Spinal cord (tissue), 10 donors: ENCODE measurements around the gene MPST. TPM values are rescaled to one million over a fixed set of nuclear protein-coding genes. Genes with fewer than 3 reads are reported as not detected.

Source experiments
- DNase-seq, 6 donors: peaks; one replicate each; pipeline versions ENCODE4 v3.0.0 to v3.0.0-alpha.2; 2013 to 2015; ENCODE audit warnings: low spot score in 6 of 6, low read depth in 4 of 6
- H3K27ac ChIP-seq: one replicate; pipeline ENCODE4 v1.5.1; 2013; ENCODE audit warnings: low read depth, low read length, control low read depth
- H3K27me3 ChIP-seq: one replicate; pipeline ENCODE4 v1.6.1; 2013; ENCODE audit warnings: low read length; ENCODE audit not compliant: control insufficient read depth, insufficient read depth
- H3K36me3 ChIP-seq: one replicate; pipeline ENCODE4 v1.6.1; 2013; ENCODE audit warnings: low read length; ENCODE audit not compliant: control insufficient read depth, insufficient read depth
- H3K4me1 ChIP-seq: one replicate; pipeline ENCODE4 v1.6.1; 2013; ENCODE audit warnings: low read length; ENCODE audit not compliant: control insufficient read depth, insufficient read depth
- H3K4me3 ChIP-seq: one replicate; pipeline ENCODE4 v1.5.1; 2013; ENCODE audit warnings: low read depth, low read length, control low read depth
- H3K9me3 ChIP-seq: one replicate; pipeline ENCODE4 v1.6.1; 2013; ENCODE audit warnings: low read length; ENCODE audit not compliant: control insufficient read depth, insufficient read depth
- WGBS: methylation state at CpG from one replicate; pipeline ENCODE4 v1.1.5; 2013; ENCODE audit warnings: missing lambda C conversion rate; ENCODE audit not compliant: insufficient coverage; 5-methylcytosine and 5-hydroxymethylcytosine counted together
- long read RNA-seq, 4 donors: transcript quantifications; one replicate each; lab custom pipeline, GENCODE V29; 2026
- polyA plus RNA-seq, 2 donors: library from polyadenylated mRNA; unstranded; fragments of 120-200 nt; gene quantifications; one replicate each; pipeline ENCODE4 v1.2.1, GENCODE V29; 2013; ENCODE audit not compliant: insufficient read length in 2 of 2
- total RNA-seq, 2 donors: library from RNA; depleted of rRNA in 1 of 2; stranded (reverse); fragments of 120-200 nt in 1 of 2; fragments of >200 nt in 1 of 2; gene quantifications; one replicate each; pipeline versions ENCODE4 v1.2.3 to v1.2.4, GENCODE V29; 2013 to 2014
- donor health status: healthy.

The MPST gene
- total RNA-seq, result 10 to 100 TPM; 20.1 to 65.1 TPM
- polyA plus RNA-seq, result 10 to 100 TPM; 47.2 to 47.7 TPM
- long read RNA-seq, donor 1, transcript MPST-206 (3 exons, 1,331 nt), result major isoform, 14 of 32 reads
- long read RNA-seq, donor 1, transcript MPST-203 (3 exons, 1,345 nt), result minor isoform, 8 of 32 reads
- long read RNA-seq, donor 1, partial matches to known transcripts, result 10 of 32 reads
- long read RNA-seq, donor 1, other reads (novel, unspliced or antisense), result 0 of 32 reads
- long read RNA-seq, donor 2, partial matches to known transcripts, result 0 of 4 reads
- long read RNA-seq, donor 2, other reads (novel, unspliced or antisense), result 0 of 4 reads
- long read RNA-seq, donor 3, transcript MPST-206 (3 exons, 1,331 nt), result major isoform, 10 of 23 reads
- long read RNA-seq, donor 3, partial matches to known transcripts, result 10 of 23 reads
- long read RNA-seq, donor 3, other reads (novel, unspliced or antisense), result 0 of 23 reads
- long read RNA-seq, donor 4, transcript MPST-206 (3 exons, 1,331 nt), result major isoform, 25 of 146 reads
- long read RNA-seq, donor 4, transcript MPST-203 (3 exons, 1,345 nt), result minor isoform, 15 of 146 reads
- long read RNA-seq, donor 4, partial matches to known transcripts, result 105 of 146 reads
- long read RNA-seq, donor 4, other reads (novel, unspliced or antisense), result 0 of 146 reads

- whole genome bisulfite sequencing, result under 1% methylated on average over 107 of the region's 107 CpGs
- Histone ChIP-seq H3K27ac (peak within 1 kb of the TSS; percentile 67), H3K36me3 (peaks cover 22% of the 10 kb centered on the region), H3K4me3 (peak within 1 kb of the TSS; percentile 79), H3K9me3 (no peaks in the 10 kb centered on the region), H3K27me3 (no peaks in the 10 kb centered on the region), H3K4me1 (peaks cover 63% of the 10 kb centered on the region)
- DNase-seq, result peak in 5 of 6 donors; percentile 21 to 91 (median 78)
These were observed at the start of gene MPST, which contains the start of gene TST for GRCh38 chr22:37019309-37020191. Gene MPST, plus strand, starts transcription at chr22:37019742. Its CDS starts 95 bp downstream, at chr22:37019837. Gene TST, minus strand, starts transcription at chr22:37019447. Its CDS starts 715 bp downstream, at chr22:37018732.

DNA sequence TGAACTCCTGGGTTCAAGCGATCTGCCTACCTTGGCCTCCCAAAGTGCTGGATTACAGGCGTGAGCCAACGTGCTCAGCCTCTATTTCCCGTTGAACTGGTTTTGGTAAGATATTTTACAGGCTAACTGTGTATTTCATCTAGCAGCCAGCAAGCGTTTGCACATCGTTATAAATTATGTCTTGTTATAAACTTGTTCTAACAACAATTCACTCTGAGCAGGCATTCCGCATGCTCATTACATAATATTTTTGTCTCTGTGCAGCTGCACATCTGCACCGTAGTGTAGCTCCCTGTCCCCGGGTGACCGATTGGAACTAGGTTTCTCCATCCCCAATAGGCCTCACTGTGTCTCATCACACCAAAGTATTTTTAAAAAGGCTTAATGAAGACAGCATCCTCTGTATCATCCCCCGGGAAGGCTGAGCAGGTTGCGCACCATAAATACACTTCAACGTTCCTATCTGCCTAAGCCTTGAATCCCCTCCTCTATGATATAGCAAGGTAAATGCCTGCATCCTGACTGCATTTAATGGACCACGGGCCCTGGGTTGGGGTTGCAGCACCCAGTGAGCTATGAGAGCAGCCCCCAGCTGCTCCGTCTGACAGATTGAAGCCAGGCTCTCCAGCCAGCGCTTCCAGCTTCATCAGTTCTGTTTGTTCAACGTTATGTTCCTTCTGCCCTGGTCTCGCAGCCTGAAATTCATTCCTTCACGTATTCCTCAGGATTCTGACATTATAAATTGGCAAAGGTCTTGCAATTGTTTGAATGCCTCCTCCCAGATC, 48.0 kb upstream of the MPST start:
- H3K4me1 ChIP-seq, result no peaks in the 10 kb centered on the region
- H3K27me3 ChIP-seq, result no peaks in the 10 kb centered on the region
- peak in 1 of 6 donors; percentile 71 for DNase-seq
- no peaks in the 10 kb centered on the region for H3K9me3 ChIP-seq
- WGBS, result 60% methylated on average over 14 of the region's 19 CpGs
- H3K4me3 ChIP-seq, result no peak overlapping the region
- no peaks in the 10 kb centered on the region for H3K36me3 ChIP-seq
- no peak overlapping the region for H3K27ac ChIP-seq

- H3K4me3 ChIP-seq, result no peak overlapping the region
- H3K4me1 ChIP-seq, result peaks cover 14% of the 10 kb centered on the region
- no peak for DNase-seq
- H3K27me3 ChIP-seq, result no peaks in the 10 kb centered on the region
- no peaks in the 10 kb centered on the region for H3K9me3 ChIP-seq
- WGBS, result 77% methylated on average over 2 of the region's 4 CpGs
- no peak overlapping the region for H3K27ac ChIP-seq
- no peaks in the 10 kb centered on the region for H3K36me3 ChIP-seq
These were observed 42.9 kb upstream of the MPST start for GRCh38 chr22:36976606-36977005.

- Histone ChIP-seq H3K9me3 (no peaks in the 10 kb centered on the region), H3K4me3 (peak overlapping the region; percentile 32), H3K27me3 (no peaks in the 10 kb centered on the region), H3K4me1 (peaks cover 14% of the 10 kb centered on the region), H3K27ac (no peak overlapping the region), H3K36me3 (no peaks in the 10 kb centered on the region)
- 15% methylated on average over 12 of the region's 13 CpGs for WGBS
- peak in 2 of 6 donors; percentile 16 to 38 for DNase-seq
These were observed 42.1 kb upstream of the MPST start for GRCh38 chr22:36977401-36977861.

DNA sequence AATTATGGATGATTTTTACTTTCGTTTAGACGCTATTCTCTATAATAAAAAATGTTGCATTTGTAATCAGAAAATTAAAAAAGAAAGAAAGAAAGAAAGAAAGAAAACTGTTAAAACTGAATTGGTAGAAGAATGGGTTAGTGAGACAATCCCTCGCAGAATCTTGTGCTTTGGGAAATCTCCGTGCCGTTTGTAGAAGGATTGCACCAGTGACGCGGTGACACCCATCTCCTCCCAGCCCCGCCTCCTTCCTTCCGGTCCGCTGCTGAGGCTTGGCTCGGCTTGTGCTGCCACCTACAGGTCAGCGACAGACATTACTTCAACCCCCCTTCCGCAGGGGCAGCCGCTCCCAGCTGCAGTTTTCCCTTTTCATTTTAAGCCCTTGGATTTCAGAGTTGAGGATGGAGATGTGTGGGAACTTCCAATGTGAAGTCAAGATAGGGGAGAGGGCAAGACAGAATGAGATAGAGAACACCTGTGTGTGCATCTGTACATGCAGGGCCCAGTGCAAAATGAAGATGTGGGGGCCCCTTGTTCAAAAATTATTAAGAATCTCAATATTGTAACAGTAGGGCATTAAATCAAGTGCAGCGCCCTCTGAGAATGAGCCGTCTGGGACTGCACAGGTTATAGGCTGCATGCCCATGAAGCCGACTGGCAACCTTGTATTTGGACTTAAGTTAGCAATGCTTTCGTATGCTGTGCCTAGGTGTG, 41.4 kb upstream of the MPST start:
- Histone ChIP-seq H3K27ac (no peak overlapping the region), H3K27me3 (no peaks in the 10 kb centered on the region), H3K9me3 (no peaks in the 10 kb centered on the region), H3K4me3 (peak overlapping the region; percentile 32), H3K4me1 (peaks cover 14% of the 10 kb centered on the region), H3K36me3 (no peaks in the 10 kb centered on the region)
- peak; percentile 61 to 97 (median 80) for DNase-seq
- 16% methylated on average over 13 of the region's 18 CpGs for WGBS

DNA sequence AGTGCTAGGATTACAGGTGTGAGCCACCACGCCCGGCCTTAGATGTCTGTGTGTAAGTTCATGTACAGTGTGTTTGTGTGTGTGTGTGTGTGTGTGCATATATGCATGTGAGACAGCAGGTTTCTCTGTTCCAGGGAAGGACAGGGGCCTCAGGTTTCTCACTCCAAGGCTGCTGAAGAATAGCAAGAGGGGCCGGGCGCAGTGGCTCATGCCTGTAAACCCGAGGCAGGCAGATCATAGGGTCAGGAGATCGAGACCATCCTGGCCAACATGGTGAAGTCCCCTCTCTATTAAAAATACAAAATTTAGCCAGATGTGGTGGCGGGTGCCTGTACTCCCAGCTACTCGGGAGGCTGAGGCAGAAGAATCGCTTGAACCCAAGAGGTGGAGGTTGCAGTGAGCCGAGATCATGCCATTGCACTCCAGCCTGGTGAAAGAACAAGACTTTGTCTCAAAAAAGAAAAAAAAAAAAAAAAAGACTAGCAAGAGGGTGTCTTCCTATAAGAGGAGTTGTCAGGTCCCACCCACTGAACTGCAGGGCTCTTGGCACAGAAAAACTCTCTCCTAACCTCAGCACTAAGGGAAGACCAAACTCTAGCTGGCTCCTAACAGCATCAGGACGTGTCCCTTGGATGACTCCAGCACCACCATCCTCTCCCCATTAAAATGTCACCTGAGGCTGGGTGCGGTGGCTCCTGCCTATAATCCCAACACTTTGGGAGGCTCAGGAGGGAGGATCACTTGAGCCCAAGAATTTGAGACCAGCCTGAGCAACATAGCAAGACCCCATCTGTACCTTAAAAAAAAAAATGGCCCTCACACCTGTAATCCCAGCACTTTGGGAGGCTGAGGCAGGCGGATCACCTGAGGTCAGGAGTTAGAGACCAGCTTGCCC, 40.3 kb upstream of the MPST start:
- DNase-seq, result no peak

DNA sequence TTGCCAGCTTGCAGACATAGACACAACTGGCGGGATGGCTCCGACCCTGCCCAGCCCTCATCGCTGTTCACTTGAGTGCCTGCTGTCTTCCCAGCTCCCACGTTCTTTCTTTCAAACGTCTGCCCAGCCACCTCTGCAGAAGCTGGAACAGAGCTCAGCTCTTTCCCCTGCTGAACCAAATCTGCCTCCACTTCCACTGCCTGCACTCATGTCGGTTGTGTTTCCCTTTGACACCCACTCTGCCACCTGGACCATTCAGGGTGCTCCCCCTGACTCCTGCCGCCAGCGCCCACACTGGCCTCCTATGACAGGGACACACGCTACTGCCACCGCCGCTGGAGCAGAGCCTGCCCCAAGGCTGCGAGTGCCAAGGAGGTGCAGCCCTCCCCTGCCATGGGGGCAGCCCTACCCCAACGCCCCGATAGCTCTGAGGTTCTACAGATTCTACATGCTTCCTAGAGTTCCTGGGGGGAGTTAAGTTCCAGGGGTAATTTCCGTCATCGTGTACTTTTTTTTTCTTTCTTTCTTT, 38.2 kb upstream of the MPST start:
- H3K36me3 ChIP-seq, result no peaks in the 10 kb centered on the region
- no peak for DNase-seq
- H3K27me3 ChIP-seq, result no peaks in the 10 kb centered on the region
- no peaks in the 10 kb centered on the region for H3K9me3 ChIP-seq
- no peak overlapping the region for H3K27ac ChIP-seq
- no peak overlapping the region for H3K4me3 ChIP-seq
- peaks cover 14% of the 10 kb centered on the region for H3K4me1 ChIP-seq
- WGBS, result 63% methylated on average over 8 of the region's 16 CpGs

More for the DNA sequence above, 40.3 kb upstream of the MPST start:
- H3K36me3 ChIP-seq, result no peaks in the 10 kb centered on the region
- peaks cover 14% of the 10 kb centered on the region for H3K4me1 ChIP-seq
- no peak overlapping the region for H3K4me3 ChIP-seq
- WGBS, result 96% methylated on average over 7 of the region's 13 CpGs
- no peaks in the 10 kb centered on the region for H3K27me3 ChIP-seq
- no peak overlapping the region for H3K27ac ChIP-seq
- H3K9me3 ChIP-seq, result no peaks in the 10 kb centered on the region

DNA sequence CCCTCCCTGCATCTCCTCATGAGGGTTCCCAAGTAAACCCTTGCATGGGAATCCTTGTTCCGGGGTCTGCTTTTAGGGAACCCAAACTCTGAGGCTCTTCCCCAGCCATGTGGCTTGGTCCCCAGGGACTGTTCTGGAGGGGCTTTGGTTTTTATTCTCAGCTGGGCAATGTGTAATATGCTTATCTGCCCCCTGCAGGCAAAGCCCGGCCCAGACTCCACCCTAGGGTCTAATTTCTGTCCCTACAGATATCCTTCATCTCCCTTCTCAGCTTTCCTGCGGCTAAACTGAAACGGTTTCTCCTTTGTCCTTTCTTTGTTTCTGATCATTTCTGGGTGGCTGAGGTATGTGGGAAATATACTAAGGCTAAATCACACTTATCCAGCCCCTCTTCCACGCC, 37.4 kb upstream of the MPST start:
- peaks cover 14% of the 10 kb centered on the region for H3K4me1 ChIP-seq
- no peaks in the 10 kb centered on the region for H3K36me3 ChIP-seq
- DNase-seq, result no peak
- H3K27ac ChIP-seq, result no peak overlapping the region
- H3K27me3 ChIP-seq, result no peaks in the 10 kb centered on the region
- no CpG with 5 or more reads among the region's 5 CpGs for WGBS
- H3K9me3 ChIP-seq, result no peaks in the 10 kb centered on the region
- H3K4me3 ChIP-seq, result no peak overlapping the region
